Myocyte (in vitro differentiated cells): Measurements from ENCODE around the gene OR10J5. TPM values are rescaled to one million over a fixed set of nuclear protein-coding genes. Genes with fewer than 3 reads are reported as not detected.

Experiments
- total RNA-seq: library from RNA; depleted of rRNA; stranded (reverse); fragments of >200 nt; gene quantifications from 2 replicates; pipeline ENCODE4 v1.2.3, GENCODE V29; 2014

The OR10J5 gene
- total RNA-seq, 1 donor from 2014 or later, result not detected

Other genes with a start within 250 kb of the OR10J5 start
- not detected in 2 replicates for gene FCER1A, start 233.7 kb downstream of the OR10J5 start, total RNA-seq
- not detected in 2 replicates for gene OR10J4, start 103.8 kb downstream of the OR10J5 start, total RNA-seq
- not detected in 2 replicates for gene OR10J1, start 96.3 kb downstream of the OR10J5 start, total RNA-seq
- gene APCS, start 51.8 kb upstream of the OR10J5 start, total RNA-seq, result not detected in 2 replicates
- not detected in 2 replicates for gene CRP, start 178.6 kb upstream of the OR10J5 start, total RNA-seq
- gene DUSP23, start 245.0 kb upstream of the OR10J5 start, total RNA-seq, result 14.9 and 26.5 TPM in 2 replicates